Activated naive CD8-positive, alpha-beta T cell treated with anti-CD3 and anti-CD28 coated beads, Interleukin-2, amount 50 U/mL, for 24 hours (primary cell): ENCODE data around the gene PPP1R7.

Experiments
- ATAC-seq: fragments of 150-1000 bp; cut with Tn5 transposase; one replicate; pipeline ENCODE4 v1.10.0; 2021
- DNase-seq: peaks from one replicate; pipeline ENCODE4 v3.0.0; 2021
- H3K27ac Mint-ChIP-seq: one replicate; pipeline ENCODE4 v1.8.0; 2021; ENCODE audit warnings: mild to moderate bottlenecking, mixed read lengths
- H3K27me3 Mint-ChIP-seq: one replicate; pipeline ENCODE4 v1.8.0; 2021; ENCODE audit warnings: mixed read lengths
- H3K36me3 Mint-ChIP-seq: one replicate; pipeline ENCODE4 v1.8.0; 2021; ENCODE audit warnings: low read depth, mixed read lengths
- H3K4me1 Mint-ChIP-seq: one replicate; pipeline ENCODE4 v1.8.0; 2021; ENCODE audit warnings: mixed read lengths
- H3K4me3 Mint-ChIP-seq: one replicate; pipeline ENCODE4 v1.8.0; 2021; ENCODE audit warnings: mild to moderate bottlenecking, moderate library complexity, mixed read lengths
- H3K9me3 Mint-ChIP-seq: one replicate; pipeline ENCODE4 v1.8.0; 2021; ENCODE audit warnings: mixed read lengths

The PPP1R7 gene

GRCh38 chr2:241157841-241158545 lies 7.7 kb downstream of the PPP1R7 start:
- Mint-ChIP-seq H3K36me3 (peaks cover 24% of the 10 kb centered on the region), H3K27ac (no peak overlapping the region), H3K4me3 (no peak overlapping the region), H3K9me3 (no peaks in the 10 kb centered on the region), H3K27me3 (no peaks in the 10 kb centered on the region), H3K4me1 (peaks cover 21% of the 10 kb centered on the region)
- DNase-seq (no peak), ATAC-seq (no peak)

DNA sequence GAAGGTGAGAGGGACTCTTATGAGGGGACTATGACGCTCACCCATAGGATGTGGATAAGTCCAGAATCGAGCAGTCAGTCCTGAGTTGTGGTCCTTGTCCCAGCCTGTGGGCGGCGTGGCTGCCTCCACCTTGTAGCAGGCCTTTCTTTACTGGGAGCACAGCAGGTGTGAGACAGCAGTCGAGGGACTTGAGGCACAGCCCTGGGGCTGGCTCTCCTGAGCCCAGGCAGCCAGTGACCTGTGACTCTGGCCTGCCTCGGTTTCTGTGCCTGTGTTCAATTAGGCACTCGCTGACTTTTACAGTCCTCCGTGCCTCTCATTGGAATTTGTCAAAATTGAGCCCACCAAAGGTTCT lies 8.3 kb downstream of the PPP1R7 start:
- Mint-ChIP-seq H3K27ac (no peak overlapping the region), H3K9me3 (no peaks in the 10 kb centered on the region), H3K27me3 (no peaks in the 10 kb centered on the region), H3K36me3 (peaks cover 21% of the 10 kb centered on the region), H3K4me3 (no peak overlapping the region), H3K4me1 (peaks cover 16% of the 10 kb centered on the region)
- ATAC-seq, result no peak
- DNase-seq, result no peak

- H3K4me3 Mint-ChIP-seq, result no peak overlapping the region
- DNase-seq, result no peak
- H3K36me3 Mint-ChIP-seq, result peaks cover 22% of the 10 kb centered on the region
- peaks cover 16% of the 10 kb centered on the region for H3K4me1 Mint-ChIP-seq
- no peak for ATAC-seq
- no peak overlapping the region for H3K27ac Mint-ChIP-seq
- H3K27me3 Mint-ChIP-seq, result no peaks in the 10 kb centered on the region
- H3K9me3 Mint-ChIP-seq, result no peaks in the 10 kb centered on the region
Observed at GRCh38 chr2:241159116-241159515, 8.8 kb downstream of the PPP1R7 start.

- no peaks in the 10 kb centered on the region for H3K9me3 Mint-ChIP-seq
- ATAC-seq, result no peak
- H3K4me3 Mint-ChIP-seq, result no peak overlapping the region
- peaks cover 7% of the 10 kb centered on the region for H3K4me1 Mint-ChIP-seq
- no peak for DNase-seq
- H3K27ac Mint-ChIP-seq, result peak overlapping the region; percentile 16
- H3K36me3 Mint-ChIP-seq, result peaks cover 21% of the 10 kb centered on the region
- no peaks in the 10 kb centered on the region for H3K27me3 Mint-ChIP-seq
Observed at GRCh38 chr2:241160318-241160717, 10.1 kb downstream of the PPP1R7 start.

GRCh38 chr2:241161646-241162281 lies 11.5 kb downstream of the PPP1R7 start:
- no peak overlapping the region for H3K27ac Mint-ChIP-seq
- H3K27me3 Mint-ChIP-seq, result no peaks in the 10 kb centered on the region
- peaks cover 24% of the 10 kb centered on the region for H3K36me3 Mint-ChIP-seq
- H3K4me1 Mint-ChIP-seq, result peaks cover 5% of the 10 kb centered on the region
- H3K9me3 Mint-ChIP-seq, result no peaks in the 10 kb centered on the region
- no peak overlapping the region for H3K4me3 Mint-ChIP-seq
- ATAC-seq, result no peak
- no peak for DNase-seq

DNA sequence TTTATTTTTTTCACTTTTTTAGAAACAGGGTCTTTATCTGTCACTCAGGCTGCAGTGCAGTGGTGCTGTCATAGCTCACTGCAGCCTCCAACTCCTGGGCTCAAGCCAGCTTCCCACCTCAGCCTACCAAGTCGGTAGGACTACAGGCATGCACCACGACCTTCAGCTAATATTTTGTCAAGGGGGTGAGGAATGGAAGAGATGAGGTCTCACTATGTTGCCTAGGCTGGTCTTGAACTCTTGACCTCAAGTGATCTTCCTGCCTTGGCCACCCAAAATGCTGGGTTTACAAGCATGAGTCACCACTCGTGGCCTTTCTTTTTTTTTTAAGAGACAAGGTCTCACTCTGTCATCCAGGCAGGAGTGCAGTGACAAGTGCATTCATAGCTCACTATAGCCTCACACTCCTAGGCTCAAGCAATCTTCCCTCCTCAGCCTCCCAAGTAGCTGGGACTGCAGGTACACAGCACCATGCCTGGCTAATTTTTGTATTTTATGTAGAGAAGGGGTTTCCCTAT lies 13.4 kb downstream of the PPP1R7 start:
- H3K36me3 Mint-ChIP-seq, result peaks cover 26% of the 10 kb centered on the region
- DNase-seq (no peak), ATAC-seq (peak; percentile 68)
- H3K4me3 Mint-ChIP-seq, result no peak overlapping the region
- H3K4me1 Mint-ChIP-seq, result peaks cover 4% of the 10 kb centered on the region
- H3K9me3 Mint-ChIP-seq, result no peaks in the 10 kb centered on the region
- H3K27me3 Mint-ChIP-seq, result no peaks in the 10 kb centered on the region
- H3K27ac Mint-ChIP-seq, result no peak overlapping the region

- DNase-seq, result no peak
- no peak for ATAC-seq
- Mint-ChIP-seq H3K27ac (peak overlapping the region; percentile 68), H3K36me3 (peaks cover 56% of the 10 kb centered on the region), H3K9me3 (peaks cover 14% of the 10 kb centered on the region), H3K4me1 (peaks cover 4% of the 10 kb centered on the region), H3K4me3 (no peak overlapping the region), H3K27me3 (no peaks in the 10 kb centered on the region)
Observed at GRCh38 chr2:241168366-241168765, 18.1 kb downstream of the PPP1R7 start.

GRCh38 chr2:241173557-241173956 lies 23.3 kb downstream of the PPP1R7 start:
- Mint-ChIP-seq H3K36me3 (peaks cover 55% of the 10 kb centered on the region), H3K27ac (no peak overlapping the region), H3K9me3 (peaks cover 14% of the 10 kb centered on the region), H3K4me3 (no peak overlapping the region), H3K4me1 (no peaks in the 10 kb centered on the region), H3K27me3 (no peaks in the 10 kb centered on the region)
- DNase-seq, result no peak
- ATAC-seq, result no peak

DNA sequence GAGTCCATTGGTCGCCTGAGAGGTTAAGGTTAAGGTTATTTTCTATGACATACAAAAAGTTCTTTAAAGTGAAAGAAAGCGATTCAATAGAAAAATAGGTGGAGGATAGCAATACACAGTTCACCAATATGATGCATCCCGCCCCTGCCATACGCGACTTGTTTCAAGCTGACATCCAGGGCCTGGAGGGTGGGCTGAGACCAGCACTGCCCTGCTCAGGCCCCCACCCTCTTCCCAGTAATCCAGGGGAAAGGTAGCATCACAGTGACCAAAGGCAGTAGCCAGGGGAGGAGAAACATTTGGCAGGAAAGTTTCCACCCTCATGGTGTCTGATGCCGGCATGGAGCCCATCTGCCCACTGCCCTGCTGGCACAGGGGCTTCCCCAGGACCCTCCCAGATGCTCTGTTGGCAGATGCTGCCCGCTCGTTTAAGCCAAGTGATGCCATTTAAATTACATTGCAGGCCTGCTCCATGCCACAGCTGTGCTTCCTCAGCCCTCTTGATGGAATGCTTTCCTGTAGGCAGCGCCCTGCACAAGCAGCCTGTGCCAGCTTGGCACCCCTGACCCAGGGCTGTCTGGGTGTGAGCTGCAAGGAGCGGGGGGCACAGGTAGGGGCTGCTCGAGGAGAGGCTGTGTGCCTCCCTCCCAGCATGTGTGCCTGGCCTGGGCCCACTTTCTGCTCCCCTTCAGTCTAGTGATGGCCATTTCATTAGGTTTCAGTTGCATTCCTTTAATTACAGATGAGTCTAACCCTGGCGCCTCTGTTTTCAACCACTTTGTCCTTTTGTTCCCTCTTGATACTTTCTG lies 27.5 kb downstream of the PPP1R7 start:
- no peak for ATAC-seq

GRCh38 chr2:241178961-241179360 lies 28.7 kb downstream of the PPP1R7 start:
- H3K9me3 Mint-ChIP-seq, result no peaks in the 10 kb centered on the region
- H3K36me3 Mint-ChIP-seq, result peaks cover 23% of the 10 kb centered on the region
- ATAC-seq (no peak), DNase-seq (no peak)
- H3K27me3 Mint-ChIP-seq, result no peaks in the 10 kb centered on the region
- no peak overlapping the region for H3K27ac Mint-ChIP-seq
- no peak overlapping the region for H3K4me3 Mint-ChIP-seq
- peaks cover 6% of the 10 kb centered on the region for H3K4me1 Mint-ChIP-seq

More for the DNA sequence above, 27.5 kb downstream of the PPP1R7 start:
- Mint-ChIP-seq H3K27me3 (no peaks in the 10 kb centered on the region), H3K4me3 (no peak overlapping the region), H3K9me3 (no peaks in the 10 kb centered on the region), H3K36me3 (peaks cover 28% of the 10 kb centered on the region), H3K27ac (no peak overlapping the region), H3K4me1 (peaks cover 6% of the 10 kb centered on the region)
- no peak for DNase-seq

GRCh38 chr2:241179899-241180298 lies 29.6 kb downstream of the PPP1R7 start:
- Mint-ChIP-seq H3K27ac (no peak overlapping the region), H3K4me3 (no peak overlapping the region), H3K36me3 (peaks cover 24% of the 10 kb centered on the region), H3K27me3 (no peaks in the 10 kb centered on the region), H3K4me1 (peaks cover 6% of the 10 kb centered on the region), H3K9me3 (no peaks in the 10 kb centered on the region)
- DNase-seq (no peak), ATAC-seq (peak; percentile 63)

- Mint-ChIP-seq H3K9me3 (no peaks in the 10 kb centered on the region), H3K4me1 (peaks cover 6% of the 10 kb centered on the region), H3K27me3 (no peaks in the 10 kb centered on the region), H3K4me3 (no peak overlapping the region), H3K27ac (no peak overlapping the region), H3K36me3 (peaks cover 21% of the 10 kb centered on the region)
- ATAC-seq (no peak), DNase-seq (no peak)
Observed at GRCh38 chr2:241180495-241180894, 30.2 kb downstream of the PPP1R7 start.

GRCh38 chr2:241182126-241182525 lies 31.9 kb downstream of the PPP1R7 start:
- ATAC-seq (no peak), DNase-seq (no peak)
- peaks cover 6% of the 10 kb centered on the region for H3K4me1 Mint-ChIP-seq
- no peak overlapping the region for H3K4me3 Mint-ChIP-seq
- H3K27ac Mint-ChIP-seq, result no peak overlapping the region
- H3K27me3 Mint-ChIP-seq, result no peaks in the 10 kb centered on the region
- no peaks in the 10 kb centered on the region for H3K9me3 Mint-ChIP-seq
- peaks cover 15% of the 10 kb centered on the region for H3K36me3 Mint-ChIP-seq

GRCh38 chr2:241182531-241183133 lies 32.4 kb downstream of the PPP1R7 start:
- Mint-ChIP-seq H3K36me3 (peaks cover 12% of the 10 kb centered on the region), H3K9me3 (no peaks in the 10 kb centered on the region), H3K4me1 (peaks cover 6% of the 10 kb centered on the region), H3K4me3 (no peak overlapping the region), H3K27me3 (no peaks in the 10 kb centered on the region), H3K27ac (no peak overlapping the region)
- ATAC-seq (no peak), DNase-seq (no peak)
